Activated CD4-positive, alpha-beta memory T cell treated with anti-CD3 and anti-CD28 coated beads for 36 hours (primary cell): ENCODE data around the gene ABCA2. TPM values are rescaled to one million over a fixed set of nuclear protein-coding genes. Genes with fewer than 3 reads are reported as not detected.

Source experiments
- CTCF ChIA-PET: fragments of 350-600 bp; sonication (Branson Sonifier 250); formaldehyde crosslinking; loops from one replicate; lab custom pipeline; 2021; ENCODE audit warnings: antibody characterized with exemption, inconsistent platforms; lab: Charles Lee
- POLR2A ChIA-PET: fragments of 350-600 bp; sonication (Branson Sonifier 250); formaldehyde crosslinking; loops from one replicate; lab custom pipeline; 2021; ENCODE audit warnings: antibody characterized with exemption; lab: Charles Lee
- DNase-seq: peaks from one replicate; pipeline ENCODE4 v3.0.0-alpha.2; 2020
- H3K27ac Mint-ChIP-seq: one replicate; pipeline ENCODE4 v1.8.0; 2021; ENCODE audit warnings: mixed read lengths
- H3K27me3 Mint-ChIP-seq: one replicate; pipeline ENCODE4 v1.8.0; 2021; ENCODE audit warnings: mixed read lengths
- H3K36me3 Mint-ChIP-seq: one replicate; pipeline ENCODE4 v1.8.0; 2021; ENCODE audit warnings: mixed read lengths
- H3K4me1 Mint-ChIP-seq: one replicate; pipeline ENCODE4 v1.8.0; 2021; ENCODE audit warnings: low read depth, mixed read lengths
- H3K4me3 Mint-ChIP-seq: one replicate; pipeline ENCODE4 v1.8.0; 2021; ENCODE audit warnings: mild to moderate bottlenecking, mixed read lengths
- H3K9me3 Mint-ChIP-seq: one replicate; pipeline ENCODE4 v1.8.0; 2021; ENCODE audit warnings: mixed read lengths
- intact Hi-C: fragments of 100-400 bp; cut with micrococcal nuclease; formaldehyde crosslinking; loops from one replicate; pipeline ENCODE4 v1.15.1; 2023
- total RNA-seq, 2 experiments: library from RNA; stranded (reverse); gene quantifications; one replicate each; pipeline ENCODE4 v1.2.3, GENCODE V29; 2021

The ABCA2 gene
- total RNA-seq, 2 experiments from 2014 or later: 22.1 to 22.9 TPM

DNA sequence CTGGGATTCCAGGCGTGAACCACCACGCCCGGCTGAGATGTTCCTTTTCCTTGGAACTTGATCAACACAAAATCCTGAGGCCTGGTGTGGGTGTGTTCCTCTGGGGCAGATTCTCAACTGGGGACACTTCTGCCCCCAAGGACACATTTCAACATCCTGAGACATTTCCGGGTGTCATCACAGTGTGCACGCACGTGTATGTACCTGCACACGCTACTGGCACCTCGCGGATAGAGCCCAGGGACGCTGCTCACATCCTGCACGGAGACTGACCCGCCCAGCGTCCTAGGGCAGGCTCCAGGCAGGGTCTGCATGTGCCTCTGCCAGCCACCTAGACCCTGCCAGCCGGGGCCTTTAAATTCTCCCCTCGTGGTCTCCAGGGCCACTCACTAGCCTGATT, 34.3 kb upstream of the ABCA2 start:
- H3K4me1 Mint-ChIP-seq: no peaks in the 10 kb centered on the region
- no peaks in the 10 kb centered on the region for H3K27me3 Mint-ChIP-seq
- ChIA-PET CTCF (interaction anchor here (10.6 kb wide), 1 partner anchor 14 kb away, joined by 208 read pairs; the partner anchor contains the start of gene NPDC1), POLR2A (no interaction called here)
- DNase-seq: no peak
- no peak overlapping the region for H3K4me3 Mint-ChIP-seq
- intact Hi-C loops: no loop called here
- H3K36me3 Mint-ChIP-seq: no peaks in the 10 kb centered on the region
- no peaks in the 10 kb centered on the region for H3K9me3 Mint-ChIP-seq
- no peak overlapping the region for H3K27ac Mint-ChIP-seq

DNA sequence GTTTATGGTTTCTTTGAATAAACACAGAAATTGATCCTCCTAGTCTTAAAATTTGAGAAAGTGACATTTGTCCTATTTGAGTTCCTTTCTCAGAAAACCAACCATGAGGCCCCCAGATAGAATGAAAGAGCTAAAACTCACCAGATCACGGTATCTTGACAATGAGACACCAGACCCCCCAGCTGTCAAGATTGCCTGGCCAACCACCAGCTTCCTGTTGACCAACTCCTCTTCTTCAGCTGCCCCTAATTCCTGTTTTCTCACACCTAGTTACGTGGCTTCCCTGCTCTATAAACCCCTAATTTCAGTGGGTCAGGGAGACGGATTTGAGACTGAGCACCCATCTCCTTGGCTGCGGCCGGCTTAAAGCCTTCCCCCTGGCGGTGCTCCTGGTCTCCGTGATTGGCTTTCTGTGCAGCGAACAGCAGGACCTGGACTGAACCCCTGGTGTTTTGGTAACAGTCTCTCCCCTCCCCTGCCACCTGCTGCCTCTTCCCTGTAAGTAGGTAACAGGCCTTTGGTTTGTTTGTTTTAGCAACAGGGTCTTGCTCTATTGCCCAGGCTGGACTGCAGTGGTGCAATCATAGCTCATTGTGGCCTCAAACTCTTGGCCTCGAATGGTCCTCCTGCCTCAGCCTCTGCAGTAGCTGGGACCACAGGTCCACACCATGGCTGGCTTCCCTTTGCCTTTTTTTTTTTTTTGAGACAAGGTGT, 30.6 kb upstream of the ABCA2 start:
- Mint-ChIP-seq H3K4me3 (no peak overlapping the region), H3K9me3 (no peaks in the 10 kb centered on the region), H3K36me3 (no peaks in the 10 kb centered on the region), H3K27ac (no peak overlapping the region), H3K27me3 (no peaks in the 10 kb centered on the region), H3K4me1 (no peaks in the 10 kb centered on the region)
- DNase-seq: no peak
- CTCF ChIA-PET: interaction anchor here (1.3 to 4.4 kb wide), 4 partner anchors 9 to 29 kb away, joined by 3 to 28 read pairs (median 12); no protein-coding TSS in a partner anchor
- intact Hi-C loops: no loop called here
- POLR2A ChIA-PET: no interaction called here

DNA sequence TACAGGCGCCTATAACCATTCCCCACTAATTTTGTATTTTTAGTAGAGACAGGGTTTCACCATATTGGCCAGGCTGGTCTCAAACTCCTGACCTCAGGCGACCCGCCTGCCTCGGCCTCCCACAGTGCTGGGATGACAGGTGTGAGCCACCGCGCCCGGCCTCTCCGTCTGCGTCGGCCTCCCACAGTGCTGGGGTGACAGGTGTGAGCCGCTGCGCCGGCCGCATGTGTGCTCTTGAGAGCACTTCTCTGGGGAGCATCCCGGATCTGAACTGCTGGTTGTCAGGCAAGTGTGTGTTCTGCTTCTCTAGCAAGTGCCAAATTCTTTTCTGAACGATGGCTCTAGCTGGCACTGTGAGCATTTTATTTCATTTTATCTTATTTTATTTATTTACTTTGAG, 29.5 kb upstream of the ABCA2 start:
- no peak for DNase-seq
- intact Hi-C loops: no loop called here
- H3K27ac Mint-ChIP-seq: no peak overlapping the region
- no peak overlapping the region for H3K4me3 Mint-ChIP-seq
- peaks cover 4% of the 10 kb centered on the region for H3K27me3 Mint-ChIP-seq
- H3K9me3 Mint-ChIP-seq: no peaks in the 10 kb centered on the region
- H3K36me3 Mint-ChIP-seq: no peaks in the 10 kb centered on the region
- no peaks in the 10 kb centered on the region for H3K4me1 Mint-ChIP-seq
- CTCF ChIA-PET: interaction anchor here (4.4 kb wide), 1 partner anchor 9 kb away, joined by 28 read pairs; no protein-coding TSS in a partner anchor
- POLR2A ChIA-PET: no interaction called here

DNA sequence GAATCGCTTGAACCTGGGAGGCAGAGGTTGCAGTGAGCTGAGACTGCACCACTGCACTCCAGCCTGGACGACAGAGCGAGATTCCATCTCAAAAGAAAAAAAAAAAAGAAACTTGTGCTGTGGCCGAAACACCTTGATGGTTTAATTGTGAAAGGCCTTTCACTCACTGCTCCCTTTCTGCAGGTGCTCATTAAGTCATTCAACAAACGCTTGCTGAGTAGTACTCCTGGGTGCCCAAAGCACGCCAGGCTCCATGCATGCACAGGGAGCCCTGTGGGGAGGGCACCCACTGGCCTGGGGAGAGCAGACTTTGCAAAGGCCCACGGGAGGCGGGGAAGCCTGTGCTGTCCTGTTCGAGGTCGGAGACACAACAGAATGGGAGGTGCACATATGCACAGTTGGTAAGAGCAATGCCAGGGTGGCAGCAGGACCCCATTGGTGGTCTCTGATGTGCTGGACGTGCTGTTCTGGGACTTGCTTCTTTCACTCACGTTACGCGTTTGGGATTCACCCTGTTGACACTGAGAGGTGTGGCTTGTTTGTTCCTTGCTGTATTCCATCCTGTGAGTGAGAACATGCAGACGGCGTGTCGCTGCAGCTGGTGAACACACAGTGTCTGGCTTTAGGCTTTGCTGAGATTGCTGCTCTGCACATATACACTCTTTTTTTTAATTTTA, 28.8 kb upstream of the ABCA2 start:
- Mint-ChIP-seq H3K36me3 (no peaks in the 10 kb centered on the region), H3K9me3 (no peaks in the 10 kb centered on the region), H3K4me3 (no peak overlapping the region), H3K27me3 (peaks cover 11% of the 10 kb centered on the region), H3K27ac (no peak overlapping the region), H3K4me1 (no peaks in the 10 kb centered on the region)
- ChIA-PET CTCF (interaction anchor here (1.4 to 4.4 kb wide), 5 partner anchors 7 to 28 kb away, joined by 4 to 28 read pairs (median 9); partner anchors contain the start of gene NPDC1), POLR2A (no interaction called here)
- intact Hi-C loops: no loop called here
- no peak for DNase-seq

DNA sequence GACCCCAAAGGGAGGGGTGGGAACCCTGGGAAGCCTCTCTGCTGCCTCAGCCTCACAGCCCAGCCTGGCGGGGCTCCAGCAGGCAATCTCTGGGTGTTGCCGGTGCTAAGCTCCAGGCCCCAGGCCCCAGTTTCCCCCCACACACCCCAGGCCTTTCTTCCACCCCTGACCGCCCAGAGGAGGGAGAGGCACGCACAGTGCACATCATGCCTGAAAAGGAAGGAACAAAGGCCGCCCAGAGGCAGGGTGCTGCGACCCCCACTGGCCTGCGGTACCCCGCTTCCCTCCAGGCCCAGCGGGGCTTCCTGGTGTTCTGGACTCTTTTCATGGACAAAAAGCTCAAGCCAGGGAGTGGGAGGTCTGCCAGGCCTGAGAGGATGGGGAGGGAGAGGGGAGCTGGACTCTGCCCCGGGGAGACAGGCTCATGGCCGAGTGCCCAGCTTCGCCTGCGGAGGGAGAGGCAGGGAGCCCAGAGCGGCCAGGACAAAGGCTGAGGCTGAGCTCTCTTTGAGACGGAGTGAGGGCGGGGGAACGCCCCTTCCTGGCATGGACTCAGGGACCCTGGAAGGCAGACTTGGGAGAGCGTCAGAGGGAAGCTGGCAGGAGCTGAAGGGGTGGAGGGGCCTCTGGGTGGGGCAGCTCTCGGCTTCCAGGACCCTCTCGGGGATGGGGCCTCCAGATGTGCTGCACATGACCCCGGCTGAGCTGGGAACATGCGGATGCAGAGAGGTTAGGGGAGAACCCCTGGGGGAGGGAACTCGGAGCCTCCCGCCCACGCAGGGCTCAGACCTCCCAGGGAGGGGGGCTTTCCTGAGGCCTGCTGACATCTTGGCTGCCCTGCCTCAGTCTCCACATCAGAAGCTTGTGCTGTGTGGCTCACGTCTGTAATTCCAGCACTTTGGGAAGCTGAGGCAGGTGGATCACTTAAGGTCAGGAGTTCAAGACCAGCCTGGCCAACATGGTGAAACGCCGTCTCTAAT, 27.6 kb upstream of the ABCA2 start:
- ChIA-PET POLR2A (no interaction called here), CTCF (interaction anchor here (1.4 to 2.0 kb wide), 6 partner anchors 8 to 26 kb away, joined by 4 to 11 read pairs (median 8); partner anchors contain the start of gene NPDC1)
- peaks cover 11% of the 10 kb centered on the region for H3K27me3 Mint-ChIP-seq
- H3K4me1 Mint-ChIP-seq: no peaks in the 10 kb centered on the region
- H3K9me3 Mint-ChIP-seq: no peaks in the 10 kb centered on the region
- H3K27ac Mint-ChIP-seq: no peak overlapping the region
- intact Hi-C loops: no loop called here
- H3K4me3 Mint-ChIP-seq: no peak overlapping the region
- no peaks in the 10 kb centered on the region for H3K36me3 Mint-ChIP-seq
- no peak for DNase-seq

DNA sequence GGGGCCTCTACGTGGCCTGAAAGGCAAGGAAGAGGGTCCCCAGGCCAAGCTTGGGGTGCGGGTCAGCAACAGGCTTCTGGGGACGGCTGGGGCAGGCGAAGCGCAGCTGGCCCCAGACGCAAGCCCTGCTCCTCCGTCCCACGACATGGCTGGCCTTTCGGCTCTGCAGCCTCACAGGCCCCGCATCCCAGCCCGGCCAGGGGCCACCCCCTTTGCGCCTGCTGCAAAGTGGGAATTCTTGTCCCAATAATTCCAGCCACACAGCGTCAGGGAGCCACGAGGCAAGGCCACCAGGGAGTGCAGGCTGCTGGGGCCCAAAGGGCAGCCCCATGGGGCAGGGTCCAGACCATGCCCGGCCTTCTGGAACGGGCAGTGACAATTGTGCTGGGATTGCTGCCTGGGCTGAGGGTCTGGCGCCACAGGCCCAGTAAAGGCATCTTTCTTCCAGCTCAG, 26.9 kb upstream of the ABCA2 start:
- CTCF ChIA-PET: interaction anchor here (1.6 to 2.0 kb wide), 5 partner anchors 8 to 26 kb away, joined by 8 to 11 read pairs (median 9); partner anchors contain the start of gene NPDC1
- POLR2A ChIA-PET: no interaction called here
- no peak overlapping the region for H3K27ac Mint-ChIP-seq
- peaks cover 17% of the 10 kb centered on the region for H3K27me3 Mint-ChIP-seq
- H3K4me3 Mint-ChIP-seq: no peak overlapping the region
- no peak for DNase-seq
- H3K36me3 Mint-ChIP-seq: no peaks in the 10 kb centered on the region
- intact Hi-C loops: no loop called here
- no peaks in the 10 kb centered on the region for H3K9me3 Mint-ChIP-seq
- no peaks in the 10 kb centered on the region for H3K4me1 Mint-ChIP-seq

DNA sequence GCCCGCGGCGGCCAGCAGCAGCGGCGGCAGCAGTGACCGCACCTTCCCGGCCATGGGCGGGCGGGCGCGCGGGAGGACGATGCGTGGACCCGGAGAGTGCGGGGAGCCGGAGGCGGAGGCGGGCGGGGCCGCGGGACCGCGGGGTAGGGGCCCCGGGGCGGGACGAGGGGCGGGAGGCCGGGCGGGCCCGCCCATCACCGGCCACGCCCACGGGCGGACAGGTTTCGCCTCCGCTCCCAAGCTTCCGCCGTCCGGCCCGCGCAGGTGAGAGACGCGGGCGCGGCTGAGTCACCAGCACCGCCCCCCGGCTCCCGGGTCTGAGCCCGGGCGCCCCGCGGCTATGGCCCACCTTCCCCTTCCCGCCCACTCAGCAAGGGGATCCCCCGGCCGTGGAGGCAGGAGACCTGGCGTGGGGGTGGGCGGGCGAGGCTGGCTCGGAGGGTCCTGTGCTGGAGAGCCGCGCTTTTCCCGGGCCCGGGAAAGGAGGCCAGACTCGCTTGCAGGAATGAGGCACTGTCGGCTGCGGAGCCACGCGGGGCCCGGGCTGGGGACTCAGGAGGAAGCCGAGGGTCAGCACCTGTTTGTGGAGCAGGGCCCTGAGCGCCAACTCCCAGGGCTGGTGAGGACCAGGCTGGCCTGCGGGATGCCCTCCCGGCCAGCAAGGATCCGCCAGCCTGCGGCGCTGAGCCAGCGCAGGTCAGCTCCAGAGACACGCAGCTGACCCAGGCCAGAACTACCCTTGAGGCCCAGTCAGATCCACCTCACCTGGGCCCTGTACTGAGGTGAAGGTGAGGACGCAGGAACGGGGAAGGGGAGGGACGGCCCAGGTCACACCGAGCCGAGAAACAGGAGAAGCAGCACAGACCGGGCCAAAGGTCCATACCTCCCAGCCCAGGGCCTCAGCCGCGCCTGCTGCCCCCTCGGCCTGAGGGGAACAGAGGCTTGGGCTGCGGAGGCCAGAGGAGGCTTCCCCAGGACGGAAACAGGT, 26.2 kb upstream of the ABCA2 start, which contains the start of gene ENTPD2:
Gene ENTPD2 (minus strand): TSS at position 118 of the 988 bp plus-strand sequence. CDS start 64 bp downstream, at position 54.
- intact Hi-C loops: no loop called here
- ChIA-PET POLR2A (no interaction called here), CTCF (interaction anchor here (1.7 to 2.3 kb wide), 4 partner anchors 8 to 25 kb away, joined by 8 to 11 read pairs (median 8); partner anchors contain the start of gene NPDC1)
- no peaks in the 10 kb centered on the region for H3K36me3 Mint-ChIP-seq
- DNase-seq: peak; percentile 58
- H3K9me3 Mint-ChIP-seq: no peaks in the 10 kb centered on the region
- H3K4me1 Mint-ChIP-seq: no peaks in the 10 kb centered on the region
- no peak within 1 kb of the TSS for H3K4me3 Mint-ChIP-seq
- no peak within 1 kb of the TSS for H3K27ac Mint-ChIP-seq
- peaks cover 24% of the 10 kb centered on the region for H3K27me3 Mint-ChIP-seq

DNA sequence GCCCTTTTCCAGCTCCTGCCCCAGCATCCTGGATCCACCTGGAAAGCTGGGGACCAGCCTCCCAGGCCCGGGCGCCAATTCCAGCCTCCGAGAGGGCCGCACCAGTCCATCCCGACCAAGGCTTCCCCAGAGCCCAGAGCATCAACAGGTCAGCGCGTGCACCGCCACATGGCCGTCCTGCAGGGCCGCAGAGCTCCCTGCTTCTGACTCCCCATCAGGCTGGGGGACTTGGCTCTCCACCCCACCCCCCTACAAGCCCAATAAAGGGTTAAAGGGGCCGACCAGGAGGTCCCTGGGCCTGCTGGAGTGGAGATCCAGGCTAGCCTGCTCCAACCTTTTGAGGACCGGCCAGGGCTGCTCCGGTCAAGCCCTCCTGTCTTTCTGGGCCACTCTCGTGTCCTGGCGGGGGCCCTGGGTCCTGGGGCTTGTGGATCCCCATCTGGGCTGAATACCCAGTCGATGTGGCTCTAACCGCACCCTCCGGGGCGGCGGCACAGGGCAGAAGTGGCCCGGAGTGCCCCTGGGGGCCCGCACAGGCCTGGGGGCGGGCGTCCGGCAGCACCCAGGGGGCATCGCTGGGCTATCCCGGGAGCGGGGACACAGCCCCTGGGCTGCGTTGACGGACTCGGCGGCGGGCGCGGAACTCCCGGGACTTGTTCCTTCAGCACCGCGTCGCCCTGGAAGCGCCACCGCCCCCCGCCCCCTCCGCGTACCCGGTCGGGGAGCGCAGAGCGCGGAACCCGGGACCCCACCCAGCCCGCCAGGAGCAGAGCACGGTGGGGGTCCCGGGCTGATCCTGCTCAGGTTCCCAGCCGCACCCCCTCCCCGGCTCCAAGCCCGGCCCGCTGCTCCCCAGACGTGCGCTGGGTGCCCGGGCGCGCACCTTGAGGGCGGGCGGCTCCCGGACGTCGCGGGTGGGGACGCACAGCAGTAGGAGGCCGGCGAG, 25.2 kb upstream of the ABCA2 start:
- Mint-ChIP-seq H3K4me3 (no peak overlapping the region), H3K4me1 (no peaks in the 10 kb centered on the region), H3K36me3 (no peaks in the 10 kb centered on the region), H3K27me3 (peaks cover 24% of the 10 kb centered on the region), H3K9me3 (no peaks in the 10 kb centered on the region), H3K27ac (no peak overlapping the region)
- ChIA-PET CTCF (interaction anchor here (1.0 to 10.9 kb wide), 4 partner anchors 14 to 43 kb away, joined by 4 to 208 read pairs (median 9); partner anchors contain the start of gene SAPCD2), POLR2A (no interaction called here)
- intact Hi-C loops: no loop called here
- DNase-seq: no peak

DNA sequence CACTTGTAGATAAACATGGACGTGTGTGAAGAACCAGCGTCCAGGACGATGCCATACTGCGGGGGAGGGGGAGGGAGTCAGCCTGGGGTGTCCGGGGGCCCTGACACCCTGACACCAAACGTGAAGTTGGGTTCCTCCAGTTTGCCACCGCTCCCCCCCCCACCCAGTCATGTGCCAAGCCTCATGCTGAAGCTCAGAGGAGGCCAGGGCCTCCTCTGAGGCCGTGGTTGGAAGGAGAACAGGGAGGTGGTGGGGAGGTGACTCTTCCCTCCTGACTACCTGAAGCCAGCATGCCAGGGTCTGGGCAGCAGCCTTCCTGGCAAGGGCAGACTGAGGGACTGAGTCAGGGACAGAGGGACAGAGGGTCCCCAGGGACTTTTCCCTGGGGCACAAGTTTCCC, 24.3 kb upstream of the ABCA2 start:
- H3K27ac Mint-ChIP-seq: no peak overlapping the region
- no peaks in the 10 kb centered on the region for H3K4me1 Mint-ChIP-seq
- ChIA-PET POLR2A (no interaction called here), CTCF (interaction anchor here (1.0 to 10.9 kb wide), 4 partner anchors 15 to 44 kb away, joined by 4 to 208 read pairs (median 9); partner anchors contain the start of gene SAPCD2)
- H3K9me3 Mint-ChIP-seq: no peaks in the 10 kb centered on the region
- H3K4me3 Mint-ChIP-seq: no peak overlapping the region
- peaks cover 30% of the 10 kb centered on the region for H3K27me3 Mint-ChIP-seq
- intact Hi-C loops: no loop called here
- no peaks in the 10 kb centered on the region for H3K36me3 Mint-ChIP-seq
- DNase-seq: no peak
